NCI-H2196 (cell line): ENCODE data around the gene CLASP2.
"Not testable (repeated sequence)": the region's sequence is repeated elsewhere in the genome, so short reads cannot be mapped to it uniquely, and the experiment has no call there.

Experiments used
- DNase-seq: peaks from one replicate; lab custom pipeline; 2025; ENCODE audit not compliant: unreplicated experiment; lab: John Stamatoyannopoulos, UW

Gene CLASP2

GRCh38 chr3:33690341-33690740, 27.7 kb downstream of the CLASP2 start:
- no peak for DNase-seq

- no peak for DNase-seq
Observed at GRCh38 chr3:33687406-33688010, 30.5 kb downstream of the CLASP2 start.

- no peak for DNase-seq
Observed at GRCh38 chr3:33682770-33683169, 35.3 kb downstream of the CLASP2 start.

- no peak for DNase-seq
Observed at GRCh38 chr3:33681667-33682066, 36.4 kb downstream of the CLASP2 start.

- DNase-seq = no peak
Observed at GRCh38 chr3:33678073-33678472, 40.0 kb downstream of the CLASP2 start.

GRCh38 chr3:33673436-33673835, 44.6 kb downstream of the CLASP2 start:
- DNase-seq = not testable (repeated sequence)

GRCh38 chr3:33668618-33669017, 49.4 kb downstream of the CLASP2 start:
- no peak for DNase-seq

- no peak for DNase-seq
Observed at GRCh38 chr3:33665294-33665693, 52.8 kb downstream of the CLASP2 start.

GRCh38 chr3:33664195-33664594, 53.9 kb downstream of the CLASP2 start:
- no peak for DNase-seq

GRCh38 chr3:33663042-33663441, 55.0 kb downstream of the CLASP2 start:
- DNase-seq = no peak

- DNase-seq = no peak
Observed at GRCh38 chr3:33659856-33660434, 58.1 kb downstream of the CLASP2 start.

- peak; percentile 44 for DNase-seq
Observed at GRCh38 chr3:33658991-33659848, 58.8 kb downstream of the CLASP2 start.

GRCh38 chr3:33658621-33658990, 59.4 kb downstream of the CLASP2 start:
- no peak for DNase-seq

- no peak for DNase-seq
Observed at GRCh38 chr3:33658039-33658438, 60.0 kb downstream of the CLASP2 start.

- DNase-seq = no peak
Observed at GRCh38 chr3:33652736-33653135, 65.3 kb downstream of the CLASP2 start.

- DNase-seq = not testable (repeated sequence)
Observed at GRCh38 chr3:33651101-33651500, 67.0 kb downstream of the CLASP2 start.

- DNase-seq = no peak
Observed at GRCh38 chr3:33650495-33650894, 67.6 kb downstream of the CLASP2 start.

GRCh38 chr3:33648793-33649192, 69.3 kb downstream of the CLASP2 start:
- DNase-seq = no peak

- DNase-seq = no peak
Observed at GRCh38 chr3:33646406-33646805, 71.6 kb downstream of the CLASP2 start.

GRCh38 chr3:33645060-33645647, 72.9 kb downstream of the CLASP2 start:
- DNase-seq = peak; percentile 19

GRCh38 chr3:33644582-33644981, 73.5 kb downstream of the CLASP2 start:
- DNase-seq = no peak

GRCh38 chr3:33642806-33643205, 75.2 kb downstream of the CLASP2 start:
- DNase-seq = no peak
